GM10266 (cell line): Measurements from ENCODE around the gene CTNNA2.
A peak's percentile ranks its signal among the peaks of the same experiment; 100 is the strongest.

ENCODE experiments used
- DNase-seq: peaks from one replicate; pipeline ENCODE4 v3.0.0; 2012; ENCODE audit errors: extremely low spot score
- CTCF ChIP-seq: IDR thresholded peaks from 2 replicates; pipeline ENCODE4 v1.5.1; 2012; ENCODE audit warnings: mild to moderate bottlenecking, low read depth; ENCODE audit not compliant: control insufficient read depth, insufficient read depth; ENCODE audit errors: missing control alignments

Gene CTNNA2

GRCh38 chr2:80670763-80671162 is 1157.9 kb downstream of the CTNNA2 start:
- no peak for TF ChIP-seq CTCF
- DNase-seq: no peak

GRCh38 chr2:80687524-80687923 is 1174.7 kb downstream of the CTNNA2 start:
- DNase-seq: peak; percentile 6

GRCh38 chr2:80689106-80689505 is 1176.3 kb downstream of the CTNNA2 start:
- TF ChIP-seq CTCF: no peak
- DNase-seq: no peak

More at GRCh38 chr2:80687524-80687923, 1174.7 kb downstream of the CTNNA2 start:
- no peak for TF ChIP-seq CTCF
